ENCODE measurements around the gene IVD. TPM values are rescaled to one million over a fixed set of nuclear protein-coding genes. Genes with fewer than 3 reads are reported as not detected.

The IVD gene
- total RNA-seq, 1 donor from 2014 or later, result 18.0 TPM

GRCh38 chr15:40445421-40445922, 39.9 kb downstream of the IVD start:
- Histone ChIP-seq H3K9me3 (ENCODE audit: low read depth) (no peaks in the 10 kb centered on the region), H2AFZ (replicated peaks) (no peak overlapping the region), H3K4me1 (peaks cover 25% of the 10 kb centered on the region), H3F3A (ENCODE audit: low read depth) (peaks cover 14% of the 10 kb centered on the region), H3K27me3 (no peaks in the 10 kb centered on the region), H4K20me1 (ENCODE audit: low read depth) (peaks cover 87% of the 10 kb centered on the region), H3K4me3 (no peak overlapping the region), H3K27ac (no peak overlapping the region), H3K79me2 (ENCODE audit: low read depth) (peaks cover 93% of the 10 kb centered on the region), H3K4me2 (no peak overlapping the region), H3K36me3 (no peaks in the 10 kb centered on the region), H3K9ac (no peak overlapping the region)
- no peak overlapping the region for H3K4me3 Mint-ChIP-seq
- H3K9me3 Mint-ChIP-seq, result no peaks in the 10 kb centered on the region
- H3K4me1 Mint-ChIP-seq, result peaks cover 38% of the 10 kb centered on the region
- H3K27ac Mint-ChIP-seq, result no peak overlapping the region
- H3K36me3 Mint-ChIP-seq, result peaks cover 3% of the 10 kb centered on the region
- peaks cover 12% of the 10 kb centered on the region for H3K27me3 Mint-ChIP-seq (ENCODE audit: insufficient read depth, low read depth)
- no peak for TF ChIP-seq CTCF (IDR thresholded peaks at IDR 0.05)
- no peak for TF ChIP-seq EZH2 (IDR thresholded peaks at IDR 0.05)
- no peak for TF ChIP-seq EZH2phosphoT487 (IDR thresholded peaks at IDR 0.05)
- DNase-seq (ENCODE audit: low spot score), result no peak

- Histone ChIP-seq H3K9ac (no peak overlapping the region), H3K36me3 (no peaks in the 10 kb centered on the region), H3K27ac (no peak overlapping the region), H3K4me2 (no peak overlapping the region), H3K4me3 (no peak overlapping the region), H3F3A (ENCODE audit: low read depth) (peaks cover 15% of the 10 kb centered on the region), H3K27me3 (no peaks in the 10 kb centered on the region), H3K79me2 (ENCODE audit: low read depth) (peaks cover 97% of the 10 kb centered on the region), H4K20me1 (ENCODE audit: low read depth) (peaks cover 93% of the 10 kb centered on the region), H3K9me3 (ENCODE audit: low read depth) (no peaks in the 10 kb centered on the region), H2AFZ (replicated peaks) (no peak overlapping the region), H3K4me1 (peaks cover 27% of the 10 kb centered on the region)
- Mint-ChIP-seq H3K27ac (no peak overlapping the region), H3K9me3 (no peaks in the 10 kb centered on the region), H3K27me3 (ENCODE audit: insufficient read depth, low read depth) (peaks cover 12% of the 10 kb centered on the region), H3K36me3 (peaks cover 3% of the 10 kb centered on the region), H3K4me3 (no peak overlapping the region), H3K4me1 (peaks cover 40% of the 10 kb centered on the region)
- DNase-seq (ENCODE audit: low spot score), result no peak
- TF ChIP-seq EZH2 (IDR thresholded peaks at IDR 0.05) (no peak), EZH2phosphoT487 (IDR thresholded peaks at IDR 0.05) (no peak), CTCF (IDR thresholded peaks at IDR 0.05) (no peak)
These were observed 40.5 kb downstream of the IVD start for GRCh38 chr15:40446144-40446543.

GRCh38 chr15:40448354-40448753, 42.8 kb downstream of the IVD start:
- Histone ChIP-seq H3K9ac (no peak overlapping the region), H3K4me1 (peaks cover 43% of the 10 kb centered on the region), H3K27ac (no peak overlapping the region), H3K9me3 (ENCODE audit: low read depth) (no peaks in the 10 kb centered on the region), H3K4me3 (no peak overlapping the region), H3K4me2 (no peak overlapping the region), H3F3A (ENCODE audit: low read depth) (peaks cover 15% of the 10 kb centered on the region), H3K79me2 (ENCODE audit: low read depth) (peaks cover 99% of the 10 kb centered on the region), H4K20me1 (ENCODE audit: low read depth) (peaks cover 98% of the 10 kb centered on the region), H2AFZ (replicated peaks) (no peak overlapping the region), H3K36me3 (no peaks in the 10 kb centered on the region), H3K27me3 (no peaks in the 10 kb centered on the region)
- H3K36me3 Mint-ChIP-seq, result peaks cover 3% of the 10 kb centered on the region
- H3K4me1 Mint-ChIP-seq, result peaks cover 54% of the 10 kb centered on the region
- H3K27me3 Mint-ChIP-seq (ENCODE audit: insufficient read depth, low read depth), result peaks cover 6% of the 10 kb centered on the region
- TF ChIP-seq EZH2 (IDR thresholded peaks at IDR 0.05) (no peak), CTCF (IDR thresholded peaks at IDR 0.05) (no peak), EZH2phosphoT487 (IDR thresholded peaks at IDR 0.05) (no peak)
- no peak for DNase-seq (ENCODE audit: low spot score)
- H3K9me3 Mint-ChIP-seq, result no peaks in the 10 kb centered on the region
- H3K4me3 Mint-ChIP-seq, result no peak overlapping the region
- H3K27ac Mint-ChIP-seq, result no peak overlapping the region
